PC-9 (cell line): ENCODE data around the gene CEP78. TPM values are rescaled to one million over a fixed set of nuclear protein-coding genes. Genes with fewer than 3 reads are reported as not detected.

ENCODE experiments used
- BruUV-seq: library from RNA; stranded (reverse); fragments of 400-500 nt; replicated peaks from 2 replicates; lab custom pipeline; 2021; lab: Mats Ljungman, UMichigan
- CTCF ChIA-PET: fragments of 300-600 bp; sonication (Branson Sonifier 250); formaldehyde crosslinking; loops from one replicate; lab custom pipeline; 2022; ENCODE audit warnings: antibody characterized with exemption; lab: Charles Lee
- POLR2A ChIA-PET: fragments of 300-600 bp; sonication (Branson Sonifier 250); formaldehyde crosslinking; loops from one replicate; lab custom pipeline; 2022; ENCODE audit warnings: antibody characterized with exemption; ENCODE audit not compliant: unreplicated experiment; lab: Charles Lee
- DNase-seq, 2 experiments: peaks; one replicate each; pipeline versions ENCODE4 v3.0.0 to v3.0.0-alpha.2; 2015 to 2022; ENCODE audit warnings: mixed read lengths in 1 of 2
- H2AFZ ChIP-seq: fragments of 200-600 bp; sonication (generic); 2 replicates; pipeline ENCODE4 v1.8.1; 2017; ENCODE audit warnings: antibody characterized with exemption
- H3F3A ChIP-seq: fragments of 200-600 bp; sonication (generic); 2 replicates; pipeline ENCODE4 v1.8.1; 2017; ENCODE audit warnings: antibody characterized with exemption, mild to moderate bottlenecking, low read depth; ENCODE audit not compliant: insufficient read depth
- H3K27ac ChIP-seq: fragments of 200-600 bp; sonication (generic); 2 replicates; pipeline ENCODE4 v1.6.1; 2016; ENCODE audit warnings: mixed run types
- H3K27me3 ChIP-seq: fragments of 200-600 bp; sonication (generic); 2 replicates; pipeline ENCODE4 v1.6.1; 2016; ENCODE audit warnings: low read depth, mixed run types; ENCODE audit not compliant: insufficient read depth
- H3K36me3 ChIP-seq: fragments of 200-600 bp; sonication (generic); 2 replicates; pipeline ENCODE4 v1.6.1; 2016; ENCODE audit warnings: low read depth, mixed run types
- H3K4me1 ChIP-seq: fragments of 200-600 bp; sonication (generic); replicated peaks from 2 replicates; pipeline ENCODE4 v1.6.1; 2016; ENCODE audit warnings: mixed run types; ENCODE audit not compliant: insufficient read depth
- H3K4me2 ChIP-seq: fragments of 200-600 bp; sonication (generic); 2 replicates; pipeline ENCODE4 v1.6.1; 2017; ENCODE audit warnings: mixed run types
- H3K4me3 ChIP-seq: fragments of 200-600 bp; sonication (generic); 2 replicates; pipeline ENCODE4 v1.6.1; 2016; ENCODE audit warnings: mixed run types
- H3K79me2 ChIP-seq: fragments of 200-600 bp; sonication (generic); 2 replicates; pipeline ENCODE4 v1.6.1; 2017; ENCODE audit warnings: low read depth, mixed run types
- H3K9me2 ChIP-seq: fragments of 200-600 bp; sonication (generic); 2 replicates; pipeline ENCODE4 v1.8.1; 2017; ENCODE audit warnings: mild to moderate bottlenecking; ENCODE audit not compliant: insufficient read depth
- H3K9me3 ChIP-seq: fragments of 200-600 bp; sonication (generic); 2 replicates; pipeline ENCODE4 v1.8.1; 2016; ENCODE audit warnings: low read depth; ENCODE audit not compliant: insufficient read depth
- H4K20me1 ChIP-seq: fragments of 200-600 bp; sonication (generic); 2 replicates; pipeline ENCODE4 v1.8.1; 2017; ENCODE audit not compliant: insufficient read depth
- CTCF ChIP-seq: fragments of 200-600 bp; sonication (generic); conservative IDR thresholded peaks from 2 replicates; pipeline ENCODE4 v1.6.1; 2017; ENCODE audit warnings: mixed run types, antibody characterized with exemption, mild to moderate bottlenecking, moderate library complexity
- EZH2 ChIP-seq: fragments of 200-600 bp; sonication (generic); IDR thresholded peaks from 2 replicates; pipeline ENCODE4 v1.8.0; 2017; ENCODE audit warnings: antibody characterized with exemption, low read depth
- intact Hi-C: fragments of 100-400 bp; cut with micrococcal nuclease; formaldehyde crosslinking; loops from one replicate; pipeline ENCODE4 v1.10.0; 2022; ENCODE audit not compliant: unreplicated experiment
- total RNA-seq: library from RNA; stranded (reverse); gene quantifications from 2 replicates; pipeline ENCODE4 v1.2.3, GENCODE V29; 2021

CEP78 gene
- total RNA-seq, 1 experiment from 2014 or later: 37.8 TPM

GRCh38 chr9:78212868-78213267 lies 23.0 kb upstream of the CEP78 start:
- intact Hi-C loops: no loop called here
- no peaks in the 10 kb centered on the region for H3K36me3 ChIP-seq
- no peak overlapping the region for H3K4me3 ChIP-seq
- no peak for DNase-seq
- no peaks in the 10 kb centered on the region for H3K9me2 ChIP-seq
- H3K4me1 ChIP-seq: no peaks in the 10 kb centered on the region
- no peaks in the 10 kb centered on the region for H3F3A ChIP-seq
- H4K20me1 ChIP-seq: no peaks in the 10 kb centered on the region
- no TSS peak for BruUV-seq
- TF ChIP-seq EZH2 (no peak), CTCF (no peak)
- H3K4me2 ChIP-seq: no peak overlapping the region
- H3K79me2 ChIP-seq: no peaks in the 10 kb centered on the region
- H2AFZ ChIP-seq: no peak overlapping the region
- no peak overlapping the region for H3K27ac ChIP-seq
- CTCF ChIA-PET: interaction anchor here (0.6 kb wide), 1 partner anchor 181 kb away, joined by 3 read pairs; the partner anchor contains the start of gene GNAQ
- no peaks in the 10 kb centered on the region for H3K27me3 ChIP-seq
- no peaks in the 10 kb centered on the region for H3K9me3 ChIP-seq
- POLR2A ChIA-PET: no interaction called here

- ChIA-PET CTCF (no interaction called here), POLR2A (no interaction called here)
- no peaks in the 10 kb centered on the region for H3F3A ChIP-seq
- no peaks in the 10 kb centered on the region for H3K4me1 ChIP-seq
- no peaks in the 10 kb centered on the region for H3K9me2 ChIP-seq
- no TSS peak for BruUV-seq
- no peaks in the 10 kb centered on the region for H3K9me3 ChIP-seq
- intact Hi-C loops: no loop called here
- H3K27ac ChIP-seq: no peak overlapping the region
- H4K20me1 ChIP-seq: no peaks in the 10 kb centered on the region
- H3K4me3 ChIP-seq: no peak overlapping the region
- no peaks in the 10 kb centered on the region for H3K36me3 ChIP-seq
- TF ChIP-seq CTCF (no peak; the same call in 1 of the 2 replicates), EZH2 (no peak)
- no peak overlapping the region for H2AFZ ChIP-seq
- no peaks in the 10 kb centered on the region for H3K27me3 ChIP-seq
- no peak overlapping the region for H3K4me2 ChIP-seq
- no peak for DNase-seq
- H3K79me2 ChIP-seq: no peaks in the 10 kb centered on the region
These were observed 22.2 kb upstream of the CEP78 start for GRCh38 chr9:78213712-78214111.

DNA sequence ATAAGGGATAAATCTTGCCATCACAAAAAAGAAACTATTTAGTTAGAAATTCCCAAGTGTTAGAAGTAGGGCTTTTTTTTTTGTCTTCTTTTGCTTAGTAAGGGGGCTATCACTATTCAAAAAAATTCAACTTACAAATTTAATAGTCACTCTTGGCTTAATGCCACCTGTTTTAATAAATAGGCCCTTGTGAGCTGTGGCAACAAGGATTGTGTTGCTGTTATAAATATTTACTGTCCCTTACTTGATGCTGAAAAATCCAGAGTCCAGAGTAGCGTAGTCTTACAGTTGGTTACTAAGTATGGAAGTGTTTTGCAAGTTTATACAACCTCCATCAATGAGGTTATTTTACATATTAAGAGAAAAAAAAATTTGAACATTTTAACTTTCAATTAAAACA lies 21.4 kb upstream of the CEP78 start:
- POLR2A ChIA-PET: no interaction called here
- Histone ChIP-seq H3F3A (no peaks in the 10 kb centered on the region), H3K9me2 (no peaks in the 10 kb centered on the region), H3K4me1 (no peaks in the 10 kb centered on the region), H3K27me3 (no peaks in the 10 kb centered on the region), H3K27ac (no peak overlapping the region), H3K4me2 (no peak overlapping the region), H3K4me3 (no peak overlapping the region), H3K79me2 (no peaks in the 10 kb centered on the region), H3K36me3 (no peaks in the 10 kb centered on the region), H3K9me3 (no peaks in the 10 kb centered on the region), H2AFZ (no peak overlapping the region), H4K20me1 (no peaks in the 10 kb centered on the region)
- TF ChIP-seq CTCF (no peak), EZH2 (no peak)
- CTCF ChIA-PET: no interaction called here
- no TSS peak for BruUV-seq
- no peak for DNase-seq
- intact Hi-C loops: no loop called here
